Central memory CD4-positive, alpha-beta T cell (primary cell): ENCODE measurements around the gene LAMTOR2.

ENCODE experiments used
- DNase-seq: peaks from one replicate; pipeline ENCODE4 v3.0.0; 2022

Gene LAMTOR2

GRCh38 chr1:156076609-156077429 lies 22.2 kb downstream of the LAMTOR2 start:
- DNase-seq = no peak

- no peak for DNase-seq
Measured at GRCh38 chr1:156077430-156077760, 22.8 kb downstream of the LAMTOR2 start.

- DNase-seq = no peak
Measured at GRCh38 chr1:156078728-156079127, 24.1 kb downstream of the LAMTOR2 start.

- no peak for DNase-seq
Measured at GRCh38 chr1:156079762-156080161, 25.2 kb downstream of the LAMTOR2 start.

- no peak for DNase-seq
Measured at GRCh38 chr1:156080241-156080862, 25.8 kb downstream of the LAMTOR2 start.

GRCh38 chr1:156080863-156081179 lies 26.2 kb downstream of the LAMTOR2 start:
- no peak for DNase-seq

- DNase-seq = no peak
Measured at GRCh38 chr1:156081180-156081916, 26.8 kb downstream of the LAMTOR2 start.

GRCh38 chr1:156081917-156082308 lies 27.3 kb downstream of the LAMTOR2 start:
- no peak for DNase-seq

- peak; percentile 41 for DNase-seq
Measured at GRCh38 chr1:156082309-156083091, 27.9 kb downstream of the LAMTOR2 start, which contains the start of gene MEX3A. Gene MEX3A (minus strand): TSS chr1:156082465. CDS start chr1:156081998, 467 bp downstream.

GRCh38 chr1:156083800-156084790 lies 29.5 kb downstream of the LAMTOR2 start:
- DNase-seq = no peak

GRCh38 chr1:156086256-156086662 lies 31.7 kb downstream of the LAMTOR2 start:
- no peak for DNase-seq

GRCh38 chr1:156089704-156090103 lies 35.1 kb downstream of the LAMTOR2 start:
- DNase-seq = no peak

GRCh38 chr1:156090138-156090839 lies 35.7 kb downstream of the LAMTOR2 start:
- no peak for DNase-seq

- peak; percentile 77 for DNase-seq
Measured at GRCh38 chr1:156090840-156091188, 36.2 kb downstream of the LAMTOR2 start.

GRCh38 chr1:156091610-156092009 lies 37.0 kb downstream of the LAMTOR2 start:
- no peak for DNase-seq

- no peak for DNase-seq
Measured at GRCh38 chr1:156095906-156096508, 41.4 kb downstream of the LAMTOR2 start.

- peak; percentile 94 for DNase-seq
Measured at GRCh38 chr1:156096640-156097391, 42.2 kb downstream of the LAMTOR2 start.

- no peak for DNase-seq
Measured at GRCh38 chr1:156097499-156098178, 43.1 kb downstream of the LAMTOR2 start.

- DNase-seq = no peak
Measured at GRCh38 chr1:156098784-156099183, 44.2 kb downstream of the LAMTOR2 start.
